Prostate gland (tissue), 2 donors: ENCODE data around the gene C1GALT1.

Experiments used
- CTCF ChIP-seq, 4 experiments: fragments of 200-600 bp in 2 of 4; fragments of 450-650 bp in 2 of 4; sonication (generic) in 2 of 4; IDR thresholded peaks; 1 replicate in 3 of 4; 2 replicates in 1 of 4; pipeline ENCODE4 v1.5.1; 2016 to 2019; ENCODE audit warnings: antibody characterized with exemption in 4 of 4, mild to moderate bottlenecking in 2 of 4, moderate library complexity in 2 of 4
- POLR2AphosphoS5 ChIP-seq: sonication (generic); formaldehyde crosslinking; IDR thresholded peaks from one replicate; pipeline ENCODE4 v1.6.1; 2017; ENCODE audit warnings: antibody characterized with exemption

DNA sequence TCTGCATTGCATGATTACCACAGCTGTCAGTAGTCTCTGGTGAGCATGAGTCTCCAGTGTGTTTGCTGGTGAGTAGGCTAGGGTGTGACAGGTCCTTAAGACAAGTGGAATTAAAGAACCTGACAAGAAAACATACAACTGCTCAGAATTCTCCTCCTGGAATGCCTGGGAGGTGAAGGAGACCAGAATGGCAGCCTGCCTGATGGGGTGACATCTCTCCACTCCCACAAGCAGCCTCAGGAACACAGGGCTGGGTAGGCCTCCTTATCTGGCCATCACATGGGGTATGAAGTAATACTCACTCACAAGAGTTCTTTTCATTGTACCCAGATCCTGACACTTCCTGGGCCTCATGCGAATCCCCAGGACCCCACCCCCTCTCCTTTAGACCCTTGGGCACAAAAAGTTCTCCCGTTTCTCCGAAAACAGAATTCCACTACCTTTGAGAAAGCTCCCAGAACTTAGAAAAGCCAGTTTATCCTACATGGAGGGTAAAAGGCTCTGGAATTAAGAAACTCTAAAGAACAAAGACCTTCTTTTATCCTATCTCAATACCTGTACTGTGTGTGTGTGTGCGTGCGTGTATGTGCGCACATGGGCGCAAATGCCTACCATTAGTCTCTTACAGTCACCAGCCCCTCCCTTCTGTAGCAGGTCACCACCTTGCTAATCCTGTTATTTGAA lies 33.4 kb upstream of the C1GALT1 start:
- TF ChIP-seq CTCF (IDR thresholded peaks at IDR 0.05) (no peak), POLR2AphosphoS5 (no peak)
